HepG2 (cell line): ENCODE results near the gene SMAD7. TPM values are rescaled to one million over a fixed set of nuclear protein-coding genes. Genes with fewer than 3 reads are reported as not detected.
A peak's percentile ranks its signal among the peaks of the same experiment; 100 is the strongest.

Experiments used
- ATF7 ChIP-seq, 2 experiments: fragments of 450-650 bp in 1 of 2; sonication (generic) in 1 of 2; formaldehyde crosslinking in 1 of 2; IDR thresholded peaks; 2 replicates each; pipeline versions ENCODE4 v1.4.0 to v1.6.1; 2016 to 2020; ENCODE audit warnings: antibody characterized with exemption in 1 of 2, mild to moderate bottlenecking in 1 of 2, missing genetic modification reagents in 1 of 2
- CEBPG ChIP-seq: IDR thresholded peaks from 2 replicates; pipeline ENCODE4 v1.6.1; 2016
- GATAD1 ChIP-seq: IDR thresholded peaks from 2 replicates; pipeline ENCODE4 v1.6.1; 2016; ENCODE audit warnings: missing genetic modification reagents, missing compliant biosample characterization
- JUN ChIP-seq: sonication (generic); formaldehyde crosslinking; IDR thresholded peaks from 2 replicates; pipeline ENCODE4 v1.4.0; 2020; ENCODE audit warnings: mild to moderate bottlenecking, missing genetic modification reagents
- KDM6A ChIP-seq: IDR thresholded peaks from 2 replicates; pipeline ENCODE4 v1.6.1; 2016; ENCODE audit warnings: low read depth
- MTA1 ChIP-seq: sonication (generic); formaldehyde crosslinking; IDR thresholded peaks from 2 replicates; pipeline ENCODE4 v1.4.0; 2020; ENCODE audit warnings: missing genetic modification reagents, mild to moderate bottlenecking, borderline replicate concordance
- RARA ChIP-seq: IDR thresholded peaks from 2 replicates; pipeline ENCODE4 v1.6.1; 2016; ENCODE audit warnings: missing genetic modification reagents, missing compliant biosample characterization
- RBAK ChIP-seq: sonication (generic); formaldehyde crosslinking; IDR thresholded peaks from 2 replicates; pipeline ENCODE4 v1.5.1; 2020; ENCODE audit warnings: mild to moderate bottlenecking, missing genetic modification reagents
- TAF1 ChIP-seq: sonication (generic); formaldehyde crosslinking; IDR thresholded peaks from 2 replicates; pipeline ENCODE4 v1.4.0; 2020; ENCODE audit warnings: missing genetic modification reagents
- TBX2 ChIP-seq: sonication (generic); formaldehyde crosslinking; IDR thresholded peaks from 2 replicates; pipeline ENCODE4 v1.5.0; 2020; ENCODE audit warnings: missing genetic modification reagents, mild to moderate bottlenecking, borderline replicate concordance
- TRAFD1 ChIP-seq: sonication (generic); formaldehyde crosslinking; IDR thresholded peaks from 2 replicates; pipeline ENCODE4 v1.5.1; 2020; ENCODE audit warnings: missing genetic modification reagents, mild to moderate bottlenecking, borderline replicate concordance
- ZNF225 ChIP-seq: sonication (generic); formaldehyde crosslinking; IDR thresholded peaks from 2 replicates; pipeline ENCODE4 v1.4.0; 2020; ENCODE audit warnings: mild to moderate bottlenecking, missing genetic modification reagents
- ZNF281 ChIP-seq: sonication (generic); formaldehyde crosslinking; IDR thresholded peaks from 2 replicates; pipeline ENCODE4 v1.4.0; 2020; ENCODE audit warnings: missing genetic modification reagents, borderline replicate concordance
- ZNF317 ChIP-seq: sonication (generic); formaldehyde crosslinking; IDR thresholded peaks from 2 replicates; pipeline ENCODE4 v1.5.0; 2020; ENCODE audit warnings: mild to moderate bottlenecking, missing genetic modification reagents
- ZNF335 ChIP-seq: sonication (generic); formaldehyde crosslinking; IDR thresholded peaks from 2 replicates; pipeline ENCODE4 v1.4.0; 2020; ENCODE audit warnings: missing genetic modification reagents
- ZNF350 ChIP-seq: sonication (generic); formaldehyde crosslinking; IDR thresholded peaks from 2 replicates; pipeline ENCODE4 v1.4.0; 2020; ENCODE audit warnings: mild to moderate bottlenecking, low read depth, missing genetic modification reagents, borderline replicate concordance
- ZNF576 ChIP-seq: sonication (generic); formaldehyde crosslinking; IDR thresholded peaks from 2 replicates; pipeline ENCODE4 v1.4.0; 2020; ENCODE audit warnings: mild to moderate bottlenecking, missing genetic modification reagents
- polyA plus RNA-seq, 8 experiments: library from polyadenylated mRNA; depleted of rRNA in 3 of 8; stranded (reverse) in 7 of 8; unstranded in 1 of 8; fragments of >200 nt; fragmentation: Illumina TruSeq in 4 of 8; extraction: Trizol in 4 of 8; gene quantifications; 2 replicates each; pipeline versions ENCODE4 v1.2.1 to v1.2.3, GENCODE V29; 2011 to 2016; ENCODE audit warnings: low read depth in 4 of 8, missing spikeins in 1 of 8, mixed read lengths in 1 of 8; ENCODE audit not compliant: insufficient read depth in 1 of 8
- total RNA-seq, 5 experiments: library from RNA; depleted of rRNA; stranded (reverse); fragments of >200 nt; fragmentation: Illumina TruSeq; extraction: Trizol; gene quantifications; 2 replicates each; pipeline ENCODE4 v1.2.3, GENCODE V29; 2016; ENCODE audit warnings: low read depth in 1 of 5
- TF ChIP-seq, protein P1 (sequence below): sonication (generic); formaldehyde crosslinking; IDR thresholded peaks from 2 replicates; pipeline ENCODE4 v1.8.1; 2022; ENCODE audit warnings: low read depth, mild to moderate bottlenecking, missing genetic modification reagents
- TF ChIP-seq, protein P2 (sequence below): sonication (generic); formaldehyde crosslinking; IDR thresholded peaks from 2 replicates; pipeline ENCODE4 v1.5.0; 2020; ENCODE audit warnings: mild to moderate bottlenecking, missing genetic modification reagents

SMAD7 gene
- total and polyA plus RNA-seq, 2 of the 13 experiments (the other 11 are each of a cell fraction or from before 2014, with no cell fraction given), result 17.4 to 24.7 TPM

GRCh38 chr18:48990481-48991318 lies 39.9 kb upstream of the SMAD7 start (continued):
- TF ChIP-seq MTA1 (CRISPR knock-in tag) (0 out of 2 replicates have a peak, but pooled peaks have one; percentile 47), RBAK (CRISPR knock-in tag) (no peak), ATF7 (IDR thresholded peaks at IDR 0.05) (no peak), ATF7 (CRISPR knock-in tag; IDR thresholded peaks at IDR 0.05) (0 out of 2 replicates have a peak, but pooled peaks have one; percentile 60), ZNF281 (CRISPR knock-in tag) (peak; percentile 77; the same call in 1 of the 2 replicates), ZNF317 (CRISPR knock-in tag) (no peak), ZNF576 (CRISPR knock-in tag) (0 out of 2 replicates have a peak, but pooled peaks have one; percentile 19), ZNF225 (CRISPR knock-in tag) (peak; percentile 79; the same call in 1 of the 2 replicates), ZNF335 (CRISPR knock-in tag) (no peak), TRAFD1 (CRISPR knock-in tag) (no peak), TBX2 (peak; percentile 67; the same call in 1 of the 2 replicates), CEBPG (0 out of 2 replicates have a peak, but pooled peaks have one; percentile 14), KDM6A (CRISPR knock-in tag) (no peak), RARA (CRISPR knock-in tag) (0 out of 2 replicates have a peak, but pooled peaks have one; percentile 39), GATAD1 (no peak), TAF1 (no peak), JUN (CRISPR knock-in tag) (peak; percentile 87), ZNF350 (CRISPR knock-in tag) (peak; percentile 26; the same call in 1 of the 2 replicates)
- TF ChIP-seq, protein P1, sequence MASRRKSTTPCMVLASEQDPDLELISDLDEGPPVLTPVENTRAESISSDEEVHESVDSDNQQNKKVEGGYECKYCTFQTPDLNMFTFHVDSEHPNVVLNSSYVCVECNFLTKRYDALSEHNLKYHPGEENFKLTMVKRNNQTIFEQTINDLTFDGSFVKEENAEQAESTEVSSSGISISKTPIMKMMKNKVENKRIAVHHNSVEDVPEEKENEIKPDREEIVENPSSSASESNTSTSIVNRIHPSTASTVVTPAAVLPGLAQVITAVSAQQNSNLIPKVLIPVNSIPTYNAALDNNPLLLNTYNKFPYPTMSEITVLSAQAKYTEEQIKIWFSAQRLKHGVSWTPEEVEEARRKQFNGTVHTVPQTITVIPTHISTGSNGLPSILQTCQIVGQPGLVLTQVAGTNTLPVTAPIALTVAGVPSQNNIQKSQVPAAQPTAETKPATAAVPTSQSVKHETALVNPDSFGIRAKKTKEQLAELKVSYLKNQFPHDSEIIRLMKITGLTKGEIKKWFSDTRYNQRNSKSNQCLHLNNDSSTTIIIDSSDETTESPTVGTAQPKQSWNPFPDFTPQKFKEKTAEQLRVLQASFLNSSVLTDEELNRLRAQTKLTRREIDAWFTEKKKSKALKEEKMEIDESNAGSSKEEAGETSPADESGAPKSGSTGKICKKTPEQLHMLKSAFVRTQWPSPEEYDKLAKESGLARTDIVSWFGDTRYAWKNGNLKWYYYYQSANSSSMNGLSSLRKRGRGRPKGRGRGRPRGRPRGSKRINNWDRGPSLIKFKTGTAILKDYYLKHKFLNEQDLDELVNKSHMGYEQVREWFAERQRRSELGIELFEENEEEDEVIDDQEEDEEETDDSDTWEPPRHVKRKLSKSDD (CRISPR knock-in tag), result no peak
- TF ChIP-seq, protein P2, sequence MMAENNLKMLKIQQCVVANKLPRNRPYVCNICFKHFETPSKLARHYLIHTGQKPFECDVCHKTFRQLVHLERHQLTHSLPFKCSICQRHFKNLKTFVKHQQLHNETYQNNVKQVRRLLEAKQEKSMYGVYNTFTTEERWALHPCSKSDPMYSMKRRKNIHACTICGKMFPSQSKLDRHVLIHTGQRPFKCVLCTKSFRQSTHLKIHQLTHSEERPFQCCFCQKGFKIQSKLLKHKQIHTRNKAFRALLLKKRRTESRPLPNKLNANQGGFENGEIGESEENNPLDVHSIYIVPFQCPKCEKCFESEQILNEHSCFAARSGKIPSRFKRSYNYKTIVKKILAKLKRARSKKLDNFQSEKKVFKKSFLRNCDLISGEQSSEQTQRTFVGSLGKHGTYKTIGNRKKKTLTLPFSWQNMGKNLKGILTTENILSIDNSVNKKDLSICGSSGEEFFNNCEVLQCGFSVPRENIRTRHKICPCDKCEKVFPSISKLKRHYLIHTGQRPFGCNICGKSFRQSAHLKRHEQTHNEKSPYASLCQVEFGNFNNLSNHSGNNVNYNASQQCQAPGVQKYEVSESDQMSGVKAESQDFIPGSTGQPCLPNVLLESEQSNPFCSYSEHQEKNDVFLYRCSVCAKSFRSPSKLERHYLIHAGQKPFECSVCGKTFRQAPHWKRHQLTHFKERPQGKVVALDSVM, result peak; percentile 78
